ENCODE measurements around the gene SETD1B. TPM values are rescaled to one million over a fixed set of nuclear protein-coding genes. Genes with fewer than 3 reads are reported as not detected.

The SETD1B gene
- total RNA-seq, 3 donors from 2014 or later = 4.2 to 7.9 (median 6.1) TPM

DNA sequence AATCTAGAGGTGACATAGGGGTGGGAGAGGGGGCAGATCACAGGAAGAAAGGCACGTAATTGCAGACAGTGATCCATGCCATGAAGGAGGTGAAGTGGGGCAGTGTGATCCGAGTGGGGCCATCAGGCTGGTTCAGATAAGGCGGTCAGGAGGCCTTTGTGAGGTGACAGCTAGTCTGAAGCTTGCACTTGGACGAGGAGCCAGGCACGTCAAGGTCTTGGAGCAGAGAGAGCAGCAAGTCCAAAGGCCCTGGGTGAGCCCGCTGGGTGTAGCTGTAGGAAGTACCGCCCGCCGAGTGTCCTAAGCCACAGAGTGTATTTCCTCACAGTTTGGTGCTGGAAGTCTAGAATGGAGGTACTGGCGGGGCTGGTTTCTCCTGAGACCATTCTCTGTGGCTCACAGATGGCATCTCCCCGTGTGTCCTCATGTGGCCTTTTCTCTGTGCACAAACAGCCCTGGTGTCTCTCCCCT lies 33.9 kb upstream of the SETD1B start:
- Histone ChIP-seq H3K27ac (no peak overlapping the region), H3K4me1 (peaks cover 0 to 8% of the 10 kb centered on the region in 2 donors), H3K9me3 (no peaks in the 10 kb centered on the region), H3K27me3 (no peaks in the 10 kb centered on the region), H3K4me3 (no peak overlapping the region), H3K36me3 (no peaks in the 10 kb centered on the region)
- TF ChIP-seq POLR2AphosphoS5 (IDR thresholded peaks at IDR 0.05) (no peak), POLR2A (IDR thresholded peaks at IDR 0.05) (no peak)
- TF ChIP-seq, protein P1, sequence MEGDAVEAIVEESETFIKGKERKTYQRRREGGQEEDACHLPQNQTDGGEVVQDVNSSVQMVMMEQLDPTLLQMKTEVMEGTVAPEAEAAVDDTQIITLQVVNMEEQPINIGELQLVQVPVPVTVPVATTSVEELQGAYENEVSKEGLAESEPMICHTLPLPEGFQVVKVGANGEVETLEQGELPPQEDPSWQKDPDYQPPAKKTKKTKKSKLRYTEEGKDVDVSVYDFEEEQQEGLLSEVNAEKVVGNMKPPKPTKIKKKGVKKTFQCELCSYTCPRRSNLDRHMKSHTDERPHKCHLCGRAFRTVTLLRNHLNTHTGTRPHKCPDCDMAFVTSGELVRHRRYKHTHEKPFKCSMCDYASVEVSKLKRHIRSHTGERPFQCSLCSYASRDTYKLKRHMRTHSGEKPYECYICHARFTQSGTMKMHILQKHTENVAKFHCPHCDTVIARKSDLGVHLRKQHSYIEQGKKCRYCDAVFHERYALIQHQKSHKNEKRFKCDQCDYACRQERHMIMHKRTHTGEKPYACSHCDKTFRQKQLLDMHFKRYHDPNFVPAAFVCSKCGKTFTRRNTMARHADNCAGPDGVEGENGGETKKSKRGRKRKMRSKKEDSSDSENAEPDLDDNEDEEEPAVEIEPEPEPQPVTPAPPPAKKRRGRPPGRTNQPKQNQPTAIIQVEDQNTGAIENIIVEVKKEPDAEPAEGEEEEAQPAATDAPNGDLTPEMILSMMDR (IDR thresholded peaks at IDR 0.05) = no peak
- intact Hi-C loops (cut with DNase I; ENCODE audit: low total_unique reads) = loop anchor here (10.0 kb wide), 1 partner anchor 65 kb away; no protein-coding TSS in a partner anchor
- DNase-seq (ENCODE audit: low spot score in 2 of 2) = no peak

DNA sequence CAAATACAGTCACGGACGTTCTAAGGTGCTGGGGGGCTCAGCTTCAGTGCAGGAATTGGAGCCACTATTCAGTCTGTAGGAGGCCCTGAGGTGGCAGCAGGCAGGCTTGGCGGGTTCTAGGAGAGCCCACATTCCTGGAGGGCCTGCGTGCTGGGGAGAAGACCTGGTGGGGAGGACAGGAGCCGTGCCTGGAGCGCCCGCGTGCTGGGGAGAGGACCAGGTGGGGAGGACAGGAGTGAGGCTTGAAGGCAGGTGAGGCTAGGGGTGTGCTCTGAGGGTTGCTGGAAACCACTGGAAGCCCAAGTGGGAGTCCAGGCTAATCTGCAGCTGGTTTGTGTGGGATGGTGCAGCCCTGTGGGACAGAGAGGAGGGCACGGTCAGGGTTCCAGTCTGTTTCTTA lies 33.4 kb upstream of the SETD1B start:
- TF ChIP-seq POLR2A (IDR thresholded peaks at IDR 0.05) (no peak), POLR2AphosphoS5 (IDR thresholded peaks at IDR 0.05) (no peak)
- TF ChIP-seq, protein P1 (IDR thresholded peaks at IDR 0.05) = no peak
- H3K9me3 ChIP-seq = no peaks in the 10 kb centered on the region
- H3K4me3 ChIP-seq = no peak overlapping the region
- peaks cover 0 to 8% of the 10 kb centered on the region in 2 donors for H3K4me1 ChIP-seq
- no peak for DNase-seq (ENCODE audit: low spot score in 2 of 2)
- no peaks in the 10 kb centered on the region for H3K27me3 ChIP-seq
- H3K27ac ChIP-seq = no peak overlapping the region
- intact Hi-C loops (cut with DNase I; ENCODE audit: low total_unique reads) = loop anchor here (10.0 kb wide), 1 partner anchor 66 kb away; no protein-coding TSS in a partner anchor
- H3K36me3 ChIP-seq = no peaks in the 10 kb centered on the region

DNA sequence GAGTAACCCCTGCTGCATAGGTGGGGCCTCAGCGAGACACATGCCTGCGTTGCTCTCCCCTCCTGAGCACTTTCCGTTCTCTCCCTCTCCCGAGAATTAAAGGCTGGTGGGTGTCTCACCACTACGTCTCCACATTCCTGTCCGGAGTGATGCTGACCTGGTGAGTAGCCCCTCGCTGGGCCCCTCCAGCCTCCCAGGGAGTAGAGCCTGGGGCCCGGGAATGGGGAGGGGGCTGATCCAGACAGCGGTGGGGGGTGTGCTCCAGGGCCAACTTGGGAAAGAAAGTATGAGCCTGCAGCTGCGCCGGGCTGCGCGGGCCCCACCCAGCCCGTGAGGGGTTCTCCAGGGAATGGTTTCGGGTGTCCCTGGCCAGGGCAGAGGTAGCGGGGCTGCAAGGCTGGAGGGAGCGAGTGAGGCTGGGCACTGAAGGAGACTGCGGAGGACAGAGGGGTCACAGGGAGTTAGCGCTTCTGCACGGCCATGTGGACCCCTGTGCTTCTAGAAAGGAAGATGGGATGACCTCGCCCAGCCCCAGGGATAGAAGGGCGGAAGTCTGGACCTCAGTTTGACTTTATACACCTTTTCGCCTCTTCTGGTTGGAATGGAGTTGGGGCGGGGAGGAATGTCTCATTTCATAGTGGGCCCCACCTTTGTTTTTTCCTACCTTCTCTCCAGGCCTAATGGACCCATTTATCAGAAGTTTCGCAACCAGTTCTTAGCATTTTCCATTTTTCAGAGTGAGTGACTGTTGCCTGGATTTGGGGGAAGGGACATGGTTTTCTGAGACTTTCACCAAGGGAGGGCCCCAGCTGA lies 32.8 kb upstream of the SETD1B start:
- Histone ChIP-seq H3K4me1 (peaks cover 0 to 8% of the 10 kb centered on the region in 2 donors), H3K4me3 (no peak overlapping the region), H3K27me3 (no peaks in the 10 kb centered on the region), H3K9me3 (no peaks in the 10 kb centered on the region), H3K27ac (no peak overlapping the region), H3K36me3 (no peaks in the 10 kb centered on the region)
- TF ChIP-seq, protein P1 (IDR thresholded peaks at IDR 0.05) = no peak
- no peak for TF ChIP-seq POLR2AphosphoS5 (IDR thresholded peaks at IDR 0.05)
- no peak for TF ChIP-seq POLR2A (IDR thresholded peaks at IDR 0.05)
- DNase-seq (ENCODE audit: low spot score in 2 of 2) = no peak
- intact Hi-C loops (cut with DNase I; ENCODE audit: low total_unique reads) = loop anchor here (10.0 kb wide), 1 partner anchor 66 kb away; no protein-coding TSS in a partner anchor

DNA sequence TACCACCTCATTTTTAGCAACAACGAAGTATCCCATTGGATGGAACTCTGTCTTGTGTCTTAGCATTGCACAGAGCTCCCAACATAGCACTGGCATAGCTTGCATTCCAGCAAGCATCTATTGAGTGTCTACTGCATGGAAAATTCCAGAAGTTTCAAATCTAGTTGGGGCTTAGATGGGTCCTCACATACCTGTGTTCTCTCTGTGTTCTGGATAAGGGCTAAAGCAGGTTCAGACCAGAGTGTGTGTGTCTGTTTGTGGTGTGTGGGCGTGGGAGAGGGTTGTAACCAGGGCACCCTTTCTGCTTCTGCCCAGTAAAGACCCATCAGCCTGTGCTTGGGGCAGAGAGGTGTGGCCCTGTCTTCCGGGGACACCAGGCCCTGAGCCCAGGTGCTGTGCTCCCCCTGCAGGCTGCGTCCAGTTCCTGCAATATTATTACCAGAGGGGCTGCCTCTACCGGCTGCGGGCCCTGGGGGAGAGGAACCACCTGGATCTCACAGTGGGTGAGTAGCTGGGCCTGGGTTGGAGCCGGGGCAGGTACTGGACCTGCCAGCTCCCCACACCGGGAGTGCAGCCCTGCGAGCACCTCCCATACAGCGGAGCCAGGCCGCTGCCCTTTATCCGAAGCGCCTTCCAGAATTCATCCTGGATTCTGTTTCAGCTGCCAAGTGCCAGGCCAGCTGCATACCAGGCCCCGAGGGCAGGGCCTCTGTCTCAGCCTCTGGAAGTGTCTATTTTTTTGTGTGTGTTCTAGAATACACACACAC lies 30.6 kb upstream of the SETD1B start:
- TF ChIP-seq POLR2AphosphoS5 (IDR thresholded peaks at IDR 0.05) (no peak), POLR2A (IDR thresholded peaks at IDR 0.05) (no peak)
- TF ChIP-seq, protein P1 (IDR thresholded peaks at IDR 0.05) = peak; percentile 65 to 87 (median 85)
- Histone ChIP-seq H3K4me1 (no peaks in the 10 kb centered on the region), H3K4me3 (no peak overlapping the region), H3K36me3 (no peaks in the 10 kb centered on the region), H3K27ac (peak overlapping the region; percentile 55 to 59), H3K9me3 (no peaks in the 10 kb centered on the region), H3K27me3 (no peaks in the 10 kb centered on the region)
- peak in 1 of 2 donors; percentile 73 for DNase-seq (ENCODE audit: low spot score in 2 of 2)
- intact Hi-C loops (cut with DNase I; ENCODE audit: low total_unique reads) = loop anchor here (10.0 kb wide), 1 partner anchor 68 kb away; no protein-coding TSS in a partner anchor
